ENCODE measurements around the gene CARD16.

Gene CARD16

GRCh38 chr11:105023003-105023402, 22.1 kb downstream of the CARD16 start, which contains the start of gene CASP5:
CASP5 (minus strand) TSS chr11:105023168; CDS start chr11:105023136, 32 bp downstream.
- ATAC-seq: no peak
- TF ChIP-seq OSR1 (CRISPR knock-in tag; IDR thresholded peaks at IDR 0.05): no peak

GRCh38 chr11:105022527-105022926, 22.6 kb downstream of the CARD16 start:
- TF ChIP-seq OSR1 (CRISPR knock-in tag; IDR thresholded peaks at IDR 0.05) (no peak), PPARA (CRISPR knock-in tag; IDR thresholded peaks at IDR 0.05; ENCODE audit: borderline replicate concordance) (no peak), PATZ1 (CRISPR knock-in tag; IDR thresholded peaks at IDR 0.05; ENCODE audit: borderline replicate concordance) (no peak), ZC3H10 (CRISPR knock-in tag; IDR thresholded peaks at IDR 0.05) (no peak), TSHZ2 (CRISPR knock-in tag; IDR thresholded peaks at IDR 0.05) (no peak), GLIS3 (CRISPR knock-in tag; IDR thresholded peaks at IDR 0.05) (no peak), ARNTL (CRISPR knock-in tag; IDR thresholded peaks at IDR 0.05; ENCODE audit: borderline replicate concordance, low read depth) (no peak), CSRNP3 (CRISPR knock-in tag; IDR thresholded peaks at IDR 0.05) (no peak), POU6F1 (CRISPR knock-in tag; IDR thresholded peaks at IDR 0.05; ENCODE audit: borderline replicate concordance, low read depth) (no peak), ZFP3 (CRISPR knock-in tag; IDR thresholded peaks at IDR 0.05) (no peak), ZNF70 (CRISPR knock-in tag; IDR thresholded peaks at IDR 0.05) (no peak), TCF4 (CRISPR knock-in tag; IDR thresholded peaks at IDR 0.05; ENCODE audit: borderline replicate concordance) (no peak), ZNF565 (CRISPR knock-in tag; conservative IDR thresholded peaks at IDR 0.05; ENCODE audit: low read depth) (no peak), BACH2 (CRISPR knock-in tag; IDR thresholded peaks at IDR 0.05; ENCODE audit: borderline replicate concordance) (no peak), ZFP30 (CRISPR knock-in tag; IDR thresholded peaks at IDR 0.05) (no peak), ISL1 (CRISPR knock-in tag; IDR thresholded peaks at IDR 0.05) (no peak), TOX (CRISPR knock-in tag; IDR thresholded peaks at IDR 0.05; ENCODE audit: borderline replicate concordance) (no peak), SNAI2 (CRISPR knock-in tag; IDR thresholded peaks at IDR 0.05) (no peak), CREB5 (CRISPR knock-in tag; IDR thresholded peaks at IDR 0.05; ENCODE audit: low read depth) (no peak), CSDC2 (CRISPR knock-in tag; IDR thresholded peaks at IDR 0.05) (no peak)
- no peak for ATAC-seq

GRCh38 chr11:105007463-105007862, 37.7 kb downstream of the CARD16 start:
- no peak for ATAC-seq
- no peak for TF ChIP-seq CREB5 (CRISPR knock-in tag; IDR thresholded peaks at IDR 0.05; ENCODE audit: low read depth)
- no peak for TF ChIP-seq ESRRG (CRISPR knock-in tag; IDR thresholded peaks at IDR 0.05)
- TF ChIP-seq RARB (CRISPR knock-in tag; IDR thresholded peaks at IDR 0.05): no peak
- no peak for TF ChIP-seq PATZ1 (CRISPR knock-in tag; IDR thresholded peaks at IDR 0.05; ENCODE audit: borderline replicate concordance)

Measured in SK-N-SH treated with all-trans-retinoic acid at 6 μM for 48 hours (cell line).